Neural progenitor cell (in vitro differentiated cells): ENCODE data around the gene NAA16. TPM values are rescaled to one million over a fixed set of nuclear protein-coding genes. Genes with fewer than 3 reads are reported as not detected.
A peak's percentile ranks its signal among the peaks of the same experiment; 100 is the strongest.

Source experiments
- DNase-seq: peaks from one replicate; pipeline ENCODE4 v3.0.0-alpha.2; 2016; ENCODE audit warnings: low spot score
- H2AFZ ChIP-seq: fragments of 200-600 bp; sonication (generic); replicated peaks from 2 replicates; pipeline ENCODE4 v1.6.1; 2016; ENCODE audit warnings: antibody characterized with exemption
- H3F3A ChIP-seq: fragments of 200-600 bp; sonication (generic); 2 replicates; pipeline ENCODE4 v1.6.1; 2016; ENCODE audit warnings: antibody characterized with exemption, low read depth
- H3K27ac ChIP-seq: fragments of 200-600 bp; sonication (generic); 2 replicates; pipeline ENCODE4 v1.5.1; 2016; ENCODE audit warnings: mild to moderate bottlenecking
- H3K27me3 ChIP-seq: fragments of 200-600 bp; sonication (generic); 2 replicates; pipeline ENCODE4 v1.6.1; 2016; ENCODE audit warnings: mild to moderate bottlenecking, moderate library complexity
- H3K36me3 ChIP-seq: fragments of 200-600 bp; sonication (generic); 2 replicates; pipeline ENCODE4 v1.5.1; 2016
- H3K4me1 ChIP-seq: fragments of 200-600 bp; sonication (generic); 2 replicates; pipeline ENCODE4 v1.6.1; 2016; ENCODE audit warnings: mixed run types
- H3K4me2 ChIP-seq: fragments of 200-600 bp; sonication (generic); 2 replicates; pipeline ENCODE4 v1.6.1; 2016
- H3K4me3 ChIP-seq: fragments of 200-600 bp; sonication (generic); 2 replicates; pipeline ENCODE4 v1.5.1; 2016
- H3K79me2 ChIP-seq: fragments of 200-600 bp; sonication (generic); 2 replicates; pipeline ENCODE4 v1.6.1; 2016; ENCODE audit warnings: low read depth
- H3K9ac ChIP-seq: fragments of 200-600 bp; sonication (generic); 2 replicates; pipeline ENCODE4 v1.6.1; 2016
- H3K9me3 ChIP-seq: fragments of 200-600 bp; sonication (generic); 2 replicates; pipeline ENCODE4 v1.5.1; 2016; ENCODE audit warnings: low read depth
- H4K20me1 ChIP-seq: fragments of 200-600 bp; sonication (generic); 2 replicates; pipeline ENCODE4 v1.6.1; 2016; ENCODE audit warnings: low read depth
- H3K27ac Mint-ChIP-seq: 3 replicates; pipeline ENCODE4 v1.8.0; 2021; ENCODE audit warnings: mixed read lengths
- H3K27me3 Mint-ChIP-seq: 2 replicates; pipeline ENCODE4 v1.8.0; 2022; ENCODE audit warnings: low read depth, mild to moderate bottlenecking, inconsistent platforms, moderate library complexity, mixed read lengths; ENCODE audit not compliant: insufficient read depth
- H3K36me3 Mint-ChIP-seq: 3 replicates; pipeline ENCODE4 v1.8.0; 2021; ENCODE audit warnings: mixed read lengths
- H3K4me1 Mint-ChIP-seq: 3 replicates; pipeline ENCODE4 v1.8.0; 2021; ENCODE audit warnings: mixed read lengths
- H3K4me3 Mint-ChIP-seq: 3 replicates; pipeline ENCODE4 v1.8.0; 2021; ENCODE audit warnings: mild to moderate bottlenecking, moderate library complexity, mixed read lengths
- H3K9me3 Mint-ChIP-seq: 3 replicates; pipeline ENCODE4 v1.8.0; 2020; ENCODE audit warnings: mixed read lengths
- EZH2 ChIP-seq: fragments of 200-600 bp; sonication (generic); IDR thresholded peaks from 2 replicates; pipeline ENCODE4 v1.6.1; 2017; ENCODE audit warnings: antibody characterized with exemption, mild to moderate bottlenecking, moderate library complexity
- EZH2phosphoT487 ChIP-seq: fragments of 200-600 bp; sonication (generic); IDR thresholded peaks from 2 replicates; pipeline ENCODE4 v1.6.1; 2017; ENCODE audit warnings: antibody characterized with exemption
- total RNA-seq: library from RNA; depleted of rRNA; stranded (reverse); fragments of >200 nt; gene quantifications from 2 replicates; pipeline ENCODE4 v1.2.3, GENCODE V29; 2015; ENCODE audit warnings: low replicate concordance
- TF ChIP-seq, protein P1 (sequence below): fragments of 200-600 bp; sonication (generic); IDR thresholded peaks from 2 replicates; pipeline ENCODE4 v1.5.1; 2017; ENCODE audit warnings: antibody characterized with exemption, mild to moderate bottlenecking

The NAA16 gene
- total RNA-seq, 1 donor from 2014 or later: 45.3 TPM

- peaks cover 25% of the 10 kb centered on the region for H3F3A ChIP-seq
- peaks cover 29% of the 10 kb centered on the region for H3K4me1 ChIP-seq
- peak overlapping the region; percentile 84 for H3K4me3 ChIP-seq
- Mint-ChIP-seq H3K36me3 (peaks cover under 1% of the 10 kb centered on the region), H3K9me3 (no peaks in the 10 kb centered on the region), H3K27me3 (peaks cover 2% of the 10 kb centered on the region), H3K4me1 (peaks cover 35% of the 10 kb centered on the region), H3K27ac (peak overlapping the region; percentile 95), H3K4me3 (peak overlapping the region; percentile 98)
- no peaks in the 10 kb centered on the region for H3K36me3 ChIP-seq
- peak overlapping the region; percentile 99 for H2AFZ ChIP-seq
- no peak for TF ChIP-seq EZH2phosphoT487
- TF ChIP-seq, protein P1, sequence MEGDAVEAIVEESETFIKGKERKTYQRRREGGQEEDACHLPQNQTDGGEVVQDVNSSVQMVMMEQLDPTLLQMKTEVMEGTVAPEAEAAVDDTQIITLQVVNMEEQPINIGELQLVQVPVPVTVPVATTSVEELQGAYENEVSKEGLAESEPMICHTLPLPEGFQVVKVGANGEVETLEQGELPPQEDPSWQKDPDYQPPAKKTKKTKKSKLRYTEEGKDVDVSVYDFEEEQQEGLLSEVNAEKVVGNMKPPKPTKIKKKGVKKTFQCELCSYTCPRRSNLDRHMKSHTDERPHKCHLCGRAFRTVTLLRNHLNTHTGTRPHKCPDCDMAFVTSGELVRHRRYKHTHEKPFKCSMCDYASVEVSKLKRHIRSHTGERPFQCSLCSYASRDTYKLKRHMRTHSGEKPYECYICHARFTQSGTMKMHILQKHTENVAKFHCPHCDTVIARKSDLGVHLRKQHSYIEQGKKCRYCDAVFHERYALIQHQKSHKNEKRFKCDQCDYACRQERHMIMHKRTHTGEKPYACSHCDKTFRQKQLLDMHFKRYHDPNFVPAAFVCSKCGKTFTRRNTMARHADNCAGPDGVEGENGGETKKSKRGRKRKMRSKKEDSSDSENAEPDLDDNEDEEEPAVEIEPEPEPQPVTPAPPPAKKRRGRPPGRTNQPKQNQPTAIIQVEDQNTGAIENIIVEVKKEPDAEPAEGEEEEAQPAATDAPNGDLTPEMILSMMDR: no peak
- peaks cover 47% of the 10 kb centered on the region for H4K20me1 ChIP-seq
- H3K27me3 ChIP-seq: no peaks in the 10 kb centered on the region
- H3K9ac ChIP-seq: peak overlapping the region; percentile 97
- H3K27ac ChIP-seq: peak overlapping the region; percentile 95
- peak; percentile 70 for DNase-seq
- H3K79me2 ChIP-seq: peaks cover 56% of the 10 kb centered on the region
- H3K4me2 ChIP-seq: peak overlapping the region; percentile 84
- no peaks in the 10 kb centered on the region for H3K9me3 ChIP-seq
These were observed 524 bp downstream of the NAA16 start for GRCh38 chr13:41311406-41312175.

- Histone ChIP-seq H3K9me3 (no peaks in the 10 kb centered on the region), H3K4me2 (peak overlapping the region; percentile 84), H3K4me3 (peak overlapping the region; percentile 84), H3K4me1 (peaks cover 29% of the 10 kb centered on the region), H3K79me2 (peaks cover 62% of the 10 kb centered on the region), H3K36me3 (peaks cover 5% of the 10 kb centered on the region), H3K27me3 (no peaks in the 10 kb centered on the region), H4K20me1 (peaks cover 53% of the 10 kb centered on the region), H3K27ac (no peak overlapping the region), H3K9ac (peak overlapping the region; percentile 97), H2AFZ (no peak overlapping the region), H3F3A (peaks cover 25% of the 10 kb centered on the region)
- Mint-ChIP-seq H3K27me3 (peaks cover 2% of the 10 kb centered on the region), H3K27ac (peak overlapping the region; percentile 95), H3K4me3 (peak overlapping the region; percentile 98), H3K4me1 (peaks cover 35% of the 10 kb centered on the region), H3K36me3 (peaks cover 6% of the 10 kb centered on the region), H3K9me3 (no peaks in the 10 kb centered on the region)
- TF ChIP-seq EZH2: no peak
- DNase-seq: peak; percentile 19
These were observed 1.1 kb downstream of the NAA16 start for GRCh38 chr13:41312176-41312500.

- peak; percentile 17 for DNase-seq
- Histone ChIP-seq H3K4me2 (peak overlapping the region; percentile 84), H4K20me1 (peaks cover 62% of the 10 kb centered on the region), H3K27ac (no peak overlapping the region), H3K79me2 (peaks cover 71% of the 10 kb centered on the region), H3K9ac (no peak overlapping the region), H3K4me1 (peaks cover 29% of the 10 kb centered on the region), H3K36me3 (peaks cover 6% of the 10 kb centered on the region), H3F3A (peaks cover 25% of the 10 kb centered on the region), H2AFZ (no peak overlapping the region), H3K9me3 (no peaks in the 10 kb centered on the region), H3K4me3 (peak overlapping the region; percentile 84), H3K27me3 (no peaks in the 10 kb centered on the region)
- Mint-ChIP-seq H3K9me3 (no peaks in the 10 kb centered on the region), H3K4me1 (peaks cover 35% of the 10 kb centered on the region), H3K27ac (no peak overlapping the region), H3K36me3 (peaks cover 15% of the 10 kb centered on the region), H3K4me3 (peak overlapping the region; percentile 98), H3K27me3 (peaks cover 2% of the 10 kb centered on the region)
- no peak for TF ChIP-seq EZH2phosphoT487
- no peak for TF ChIP-seq EZH2
- TF ChIP-seq, protein P1: no peak
These were observed 2.0 kb downstream of the NAA16 start for GRCh38 chr13:41313117-41313516.

DNA sequence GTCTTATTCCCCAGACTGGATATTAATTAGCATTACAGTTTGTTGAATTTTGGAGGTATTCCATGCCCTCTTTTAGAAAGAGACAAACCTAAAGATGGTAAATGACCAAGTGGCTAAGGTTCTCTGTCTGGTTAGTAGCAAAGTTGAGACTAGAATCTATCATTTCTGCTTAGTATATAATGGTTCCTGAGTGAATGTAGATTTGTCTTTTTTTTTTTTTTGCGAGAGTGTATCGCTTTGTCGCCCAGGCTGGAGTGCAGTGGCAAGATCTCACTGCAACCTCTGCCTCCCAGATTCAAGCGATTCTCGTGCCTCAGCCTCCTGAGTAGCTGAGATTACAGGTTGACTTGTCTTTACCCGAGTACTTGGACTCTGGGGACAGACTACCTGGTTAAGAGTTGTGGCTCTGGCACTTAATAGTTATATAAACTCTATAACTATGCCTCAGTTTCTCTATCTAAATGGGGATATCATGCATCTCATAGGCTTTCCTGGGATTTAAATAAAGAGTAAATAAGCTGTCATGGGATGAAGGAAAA lies 2.7 kb downstream of the NAA16 start:
- no peak overlapping the region for H3K9ac ChIP-seq
- no peak overlapping the region for H2AFZ ChIP-seq
- peaks cover 29% of the 10 kb centered on the region for H3K4me1 ChIP-seq
- H3K27me3 Mint-ChIP-seq: peaks cover 2% of the 10 kb centered on the region
- peaks cover 6% of the 10 kb centered on the region for H3K36me3 ChIP-seq
- peaks cover 68% of the 10 kb centered on the region for H4K20me1 ChIP-seq
- no peak overlapping the region for H3K27ac Mint-ChIP-seq
- H3K9me3 ChIP-seq: no peaks in the 10 kb centered on the region
- no peak for DNase-seq
- H3F3A ChIP-seq: peaks cover 25% of the 10 kb centered on the region
- no peak overlapping the region for H3K27ac ChIP-seq
- peaks cover 20% of the 10 kb centered on the region for H3K36me3 Mint-ChIP-seq
- H3K4me2 ChIP-seq: peak overlapping the region; percentile 84
- no peaks in the 10 kb centered on the region for H3K9me3 Mint-ChIP-seq
- H3K4me1 Mint-ChIP-seq: peaks cover 35% of the 10 kb centered on the region
- peak overlapping the region; percentile 84 for H3K4me3 ChIP-seq
- H3K27me3 ChIP-seq: no peaks in the 10 kb centered on the region
- H3K79me2 ChIP-seq: peaks cover 78% of the 10 kb centered on the region
- H3K4me3 Mint-ChIP-seq: peak overlapping the region; percentile 72
- TF ChIP-seq, protein P1: no peak
- TF ChIP-seq EZH2 (no peak), EZH2phosphoT487 (no peak)
